Measurements from ENCODE around the gene CAMK2N1. TPM values are rescaled to one million over a fixed set of nuclear protein-coding genes. Genes with fewer than 3 reads are reported as not detected.

The CAMK2N1 gene
- polyA plus RNA-seq, 6 donors from 2014 or later = not detected

- no peak overlapping the region for H3K27ac Mint-ChIP-seq
- peaks cover 10 to 26% (median 18%) of the 10 kb centered on the region in 3 donors for H3K27me3 Mint-ChIP-seq
- H3K4me1 Mint-ChIP-seq = peaks cover 0 to 7% (median 4%) of the 10 kb centered on the region in 3 donors
- no peak overlapping the region for H3K4me3 Mint-ChIP-seq
- peaks cover 0 to under 1% of the 10 kb centered on the region in 2 donors for H3K36me3 Mint-ChIP-seq
- DNase-seq (peak; percentile 77), ATAC-seq (ENCODE audit: low read depth in 2 of 2) (peak; percentile 89 to 91)
- no peaks in the 10 kb centered on the region for H3K9me3 Mint-ChIP-seq
Observed at GRCh38 chr1:20493839-20494608, 8.0 kb upstream of the CAMK2N1 start.

- H3K27ac Mint-ChIP-seq = peak overlapping the region in 2 of 6 donors; percentile 16 to 88
- peaks cover 0 to 7% (median 4%) of the 10 kb centered on the region in 3 donors for H3K4me1 Mint-ChIP-seq
- no peaks in the 10 kb centered on the region for H3K36me3 Mint-ChIP-seq
- peaks cover 17 to 33% (median 25%) of the 10 kb centered on the region in 3 donors for H3K27me3 Mint-ChIP-seq
- peak overlapping the region in 2 of 8 donors; percentile 29 to 53 for H3K4me3 Mint-ChIP-seq
- H3K9me3 Mint-ChIP-seq = no peaks in the 10 kb centered on the region
- ATAC-seq (ENCODE audit: low read depth in 2 of 2) (no peak), DNase-seq (no peak)
Observed at GRCh38 chr1:20493309-20493708, 7.3 kb upstream of the CAMK2N1 start.

- no peaks in the 10 kb centered on the region for H3K36me3 Mint-ChIP-seq
- no peaks in the 10 kb centered on the region for H3K9me3 Mint-ChIP-seq
- H3K4me1 Mint-ChIP-seq = peaks cover 0 to 7% (median 4%) of the 10 kb centered on the region in 3 donors
- H3K27ac Mint-ChIP-seq = no peak overlapping the region
- H3K4me3 Mint-ChIP-seq = peak overlapping the region in 3 of 8 donors; percentile 23 to 53 (median 29)
- peaks cover 23 to 38% (median 30%) of the 10 kb centered on the region in 3 donors for H3K27me3 Mint-ChIP-seq
- no peak for ATAC-seq (ENCODE audit: low read depth in 2 of 2)
- no peak for DNase-seq
Observed at GRCh38 chr1:20492751-20493150, 6.7 kb upstream of the CAMK2N1 start.

GRCh38 chr1:20491866-20492265 lies 5.9 kb upstream of the CAMK2N1 start:
- no peak for DNase-seq
- no peak overlapping the region for H3K4me3 Mint-ChIP-seq
- no peaks in the 10 kb centered on the region for H3K36me3 Mint-ChIP-seq

GRCh38 chr1:20491178-20491577 lies 5.2 kb upstream of the CAMK2N1 start:
- ATAC-seq (ENCODE audit: low read depth in 2 of 2) = no peak
- H3K4me3 Mint-ChIP-seq = no peak overlapping the region
- no peaks in the 10 kb centered on the region for H3K9me3 Mint-ChIP-seq
- DNase-seq = no peak
- no peaks in the 10 kb centered on the region for H3K36me3 Mint-ChIP-seq
- H3K27me3 Mint-ChIP-seq = peaks cover 32 to 49% (median 42%) of the 10 kb centered on the region in 3 donors
- peaks cover 6 to 8% (median 7%) of the 10 kb centered on the region in 3 donors for H3K4me1 Mint-ChIP-seq
- peak overlapping the region in 1 of 6 donors; percentile 49 for H3K27ac Mint-ChIP-seq

More at GRCh38 chr1:20491866-20492265, 5.9 kb upstream of the CAMK2N1 start:
- Mint-ChIP-seq H3K27me3 (peaks cover 32 to 47% (median 39%) of the 10 kb centered on the region in 3 donors), H3K27ac (no peak overlapping the region), H3K4me1 (peaks cover 6 to 7% (median 7%) of the 10 kb centered on the region in 3 donors), H3K9me3 (no peaks in the 10 kb centered on the region)
- no peak for ATAC-seq (ENCODE audit: low read depth in 2 of 2)

GRCh38 chr1:20487236-20487590 lies 1.2 kb upstream of the CAMK2N1 start:
- no peak for ATAC-seq (ENCODE audit: low read depth in 2 of 2)
- DNase-seq = no peak

GRCh38 chr1:20486457-20487235 lies 636 bp upstream of the CAMK2N1 start:
- H3K36me3 Mint-ChIP-seq = peaks cover 3 to 6% of the 10 kb centered on the region in 2 donors
- H3K4me1 Mint-ChIP-seq = peaks cover 17 to 22% (median 18%) of the 10 kb centered on the region in 3 donors
- H3K27me3 Mint-ChIP-seq = peaks cover 55 to 83% (median 78%) of the 10 kb centered on the region in 3 donors
- ATAC-seq (ENCODE audit: low read depth in 2 of 2) (peak in 1 of 2 donors; percentile 13), DNase-seq (no peak)
- peak overlapping the region; percentile 73 to 93 (median 84) for H3K4me3 Mint-ChIP-seq
- no peaks in the 10 kb centered on the region for H3K9me3 Mint-ChIP-seq
- peak overlapping the region in 1 of 6 donors; percentile 15 for H3K27ac Mint-ChIP-seq

More at GRCh38 chr1:20487236-20487590, 1.2 kb upstream of the CAMK2N1 start:
- H3K27me3 Mint-ChIP-seq = peaks cover 50 to 78% (median 73%) of the 10 kb centered on the region in 3 donors
- H3K4me3 Mint-ChIP-seq = peak overlapping the region; percentile 60 to 93 (median 82)
- peaks cover 3 to 6% of the 10 kb centered on the region in 2 donors for H3K36me3 Mint-ChIP-seq
- no peaks in the 10 kb centered on the region for H3K9me3 Mint-ChIP-seq
- H3K27ac Mint-ChIP-seq = peak overlapping the region in 1 of 6 donors; percentile 15
- H3K4me1 Mint-ChIP-seq = peaks cover 17 to 22% (median 18%) of the 10 kb centered on the region in 3 donors

- peaks cover 3 to 6% of the 10 kb centered on the region in 2 donors for H3K36me3 Mint-ChIP-seq
- ATAC-seq (ENCODE audit: low read depth in 2 of 2) (no peak), DNase-seq (no peak)
- peaks cover 68 to 87% (median 84%) of the 10 kb centered on the region in 3 donors for H3K27me3 Mint-ChIP-seq
- peaks cover 17 to 22% (median 18%) of the 10 kb centered on the region in 3 donors for H3K4me1 Mint-ChIP-seq
- no peaks in the 10 kb centered on the region for H3K9me3 Mint-ChIP-seq
- H3K4me3 Mint-ChIP-seq = peak overlapping the region; percentile 62 to 93 (median 78)
- peak overlapping the region in 1 of 6 donors; percentile 41 for H3K27ac Mint-ChIP-seq
Observed at GRCh38 chr1:20484519-20485462, 1.2 kb downstream of the CAMK2N1 start.

GRCh38 chr1:20483833-20484518 lies 2.0 kb downstream of the CAMK2N1 start:
- peak overlapping the region; percentile 67 to 93 (median 78) for H3K4me3 Mint-ChIP-seq
- H3K9me3 Mint-ChIP-seq = no peaks in the 10 kb centered on the region
- peak overlapping the region in 1 of 6 donors; percentile 41 for H3K27ac Mint-ChIP-seq
- H3K4me1 Mint-ChIP-seq = peaks cover 17 to 22% (median 18%) of the 10 kb centered on the region in 3 donors
- peaks cover 68 to 87% (median 84%) of the 10 kb centered on the region in 3 donors for H3K27me3 Mint-ChIP-seq
- peaks cover 3 to 6% of the 10 kb centered on the region in 2 donors for H3K36me3 Mint-ChIP-seq
- no peak for DNase-seq
- no peak for ATAC-seq (ENCODE audit: low read depth in 2 of 2)

GRCh38 chr1:20483098-20483832 lies 2.7 kb downstream of the CAMK2N1 start:
- Mint-ChIP-seq H3K4me3 (peak overlapping the region; percentile 35 to 93 (median 71)), H3K4me1 (peaks cover 17 to 22% (median 18%) of the 10 kb centered on the region in 3 donors), H3K36me3 (peaks cover 3 to 6% of the 10 kb centered on the region in 2 donors), H3K27me3 (peaks cover 66 to 87% (median 84%) of the 10 kb centered on the region in 3 donors), H3K9me3 (no peaks in the 10 kb centered on the region), H3K27ac (no peak overlapping the region)
- ATAC-seq (ENCODE audit: low read depth in 2 of 2) = no peak
- DNase-seq = no peak

GRCh38 chr1:20481643-20482498 lies 4.1 kb downstream of the CAMK2N1 start:
- ATAC-seq (ENCODE audit: low read depth in 2 of 2) (no peak), DNase-seq (no peak)
- Mint-ChIP-seq H3K27ac (no peak overlapping the region), H3K9me3 (no peaks in the 10 kb centered on the region), H3K4me3 (peak overlapping the region in 1 of 8 donors; percentile 58), H3K27me3 (peaks cover 64 to 87% (median 84%) of the 10 kb centered on the region in 3 donors), H3K4me1 (peaks cover 12 to 19% (median 17%) of the 10 kb centered on the region in 3 donors), H3K36me3 (peaks cover 3 to 6% of the 10 kb centered on the region in 2 donors)
